ENCODE data around the gene JAK3. TPM values are rescaled to one million over a fixed set of nuclear protein-coding genes. Genes with fewer than 3 reads are reported as not detected.

JAK3 gene
- total and polyA plus RNA-seq, 2 donors (not counting 1 experiment from before 2014, with no cell fraction given) = 1.1 to 1.2 TPM

DNA sequence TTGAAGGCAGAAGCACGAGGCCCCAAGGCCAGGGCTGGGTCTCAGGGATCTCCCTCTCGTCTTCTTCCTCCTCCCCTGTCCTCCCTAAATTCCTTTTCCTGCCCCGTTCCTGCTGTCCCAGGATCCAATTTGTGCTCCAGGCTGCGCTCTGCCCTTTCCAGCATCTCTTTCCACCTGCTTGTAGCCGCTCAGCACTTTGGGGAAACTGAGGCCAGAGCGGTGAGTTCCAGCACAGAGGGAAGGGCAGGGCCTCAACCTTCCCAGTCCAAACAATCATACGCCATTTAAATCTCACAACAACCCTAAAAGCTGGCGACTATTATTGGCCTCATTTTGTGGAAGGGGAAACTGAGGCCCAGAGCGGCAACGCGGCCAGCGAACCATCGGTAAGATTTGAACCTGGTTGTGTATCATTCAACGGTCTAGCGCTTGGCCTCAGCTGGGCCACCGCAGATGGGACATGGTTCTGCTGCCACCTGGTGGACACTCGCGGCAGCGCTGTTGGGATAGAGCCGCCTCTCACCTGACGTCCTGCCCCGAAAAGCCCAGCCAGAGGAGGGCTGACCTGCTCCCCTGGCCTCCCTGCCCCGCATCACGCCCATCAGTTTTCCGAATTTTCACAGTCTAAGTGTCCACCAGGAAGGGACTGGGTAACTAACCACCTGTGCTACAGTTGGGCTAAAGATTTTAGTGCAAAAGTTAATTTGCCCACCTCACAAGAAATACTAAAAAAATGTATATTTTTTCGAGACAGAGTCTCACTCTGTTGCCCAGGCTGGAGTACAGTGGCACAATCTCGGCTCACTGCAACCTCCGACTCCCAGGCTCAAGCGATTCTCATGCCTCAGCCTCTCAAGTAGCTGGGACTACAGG is 7.7 kb upstream of the JAK3 start:
- no peak overlapping the region for H3K4me2 ChIP-seq (ENCODE audit: extremely low read depth, insufficient read depth, low read length)
- H3K4me1 ChIP-seq (ENCODE audit: control insufficient read depth, extremely low read depth, insufficient read depth, low read length) = no peaks in the 10 kb centered on the region
- peak; percentile 88 to 92 for TF ChIP-seq CTCF (conservative IDR thresholded peaks at IDR 0.05 in 1 of 2, IDR thresholded peaks at IDR 0.05 in 1 of 2; ENCODE audit: low read depth in 1 of 2, low read length in 2 of 2)
- no peak for TF ChIP-seq EZH2 (IDR thresholded peaks at IDR 0.05; ENCODE audit: low read length, missing control alignments)
- no peak overlapping the region for H3K27ac ChIP-seq (ENCODE audit: insufficient read depth, low read length)
- no peak overlapping the region for H3K9ac ChIP-seq (ENCODE audit: insufficient read depth, low read length)
- H4K20me1 ChIP-seq (ENCODE audit: control insufficient read depth, extremely low read depth, insufficient read depth, low read length) = no peaks in the 10 kb centered on the region
- no peak overlapping the region for H3K4me3 ChIP-seq (replicated peaks in 1 of 4; ENCODE audit: control extremely low read depth in 1 of 4, insufficient read depth in 1 of 4, low read depth in 3 of 4, low read length in 4 of 4)
- no peaks in the 10 kb centered on the region for H3K27me3 ChIP-seq (ENCODE audit: control insufficient read depth, insufficient read depth, low read length)
- DNase-seq (ENCODE audit: low read depth in 2 of 2) = peak; percentile 35 to 57
- no peak overlapping the region for H2AFZ ChIP-seq (ENCODE audit: low read length)
- no peaks in the 10 kb centered on the region for H3K9me3 ChIP-seq (ENCODE audit: control insufficient read depth, insufficient read depth, low read depth, low read length)
- no peaks in the 10 kb centered on the region for H3K36me3 ChIP-seq (ENCODE audit: control insufficient read depth, insufficient read depth, low read length)
- H3K79me2 ChIP-seq (ENCODE audit: control insufficient read depth, insufficient read depth, low read length) = peaks cover 8% of the 10 kb centered on the region

DNA sequence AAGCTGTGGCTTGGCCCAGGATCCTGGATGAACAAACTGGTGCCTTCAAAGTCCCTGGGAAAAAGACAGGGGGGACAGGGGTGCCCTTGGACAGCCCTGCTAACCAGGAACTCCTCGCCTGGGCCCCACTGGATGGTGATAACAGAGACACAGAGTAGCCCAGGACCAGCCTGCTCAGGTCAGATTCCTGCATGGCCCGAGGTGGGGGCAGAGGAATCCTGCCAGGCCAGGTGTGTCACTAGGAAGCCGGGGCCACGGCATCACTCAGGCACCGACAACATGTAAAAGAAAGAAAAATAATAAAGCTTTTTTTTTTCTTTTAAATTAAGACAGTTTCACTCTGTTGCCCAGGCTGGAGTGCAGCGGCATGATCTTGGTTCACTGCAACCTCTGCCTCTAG is 6.3 kb upstream of the JAK3 start:
- H3K9me3 ChIP-seq (ENCODE audit: control insufficient read depth, insufficient read depth, low read depth, low read length) = no peaks in the 10 kb centered on the region
- H3K9ac ChIP-seq (ENCODE audit: insufficient read depth, low read length) = no peak overlapping the region
- H3K4me1 ChIP-seq (ENCODE audit: control insufficient read depth, extremely low read depth, insufficient read depth, low read length) = no peaks in the 10 kb centered on the region
- H3K4me3 ChIP-seq (replicated peaks in 1 of 4; ENCODE audit: control extremely low read depth in 1 of 4, insufficient read depth in 1 of 4, low read depth in 3 of 4, low read length in 4 of 4) = no peak overlapping the region
- H3K27ac ChIP-seq (ENCODE audit: insufficient read depth, low read length) = no peak overlapping the region
- H4K20me1 ChIP-seq (ENCODE audit: control insufficient read depth, extremely low read depth, insufficient read depth, low read length) = no peaks in the 10 kb centered on the region
- DNase-seq (ENCODE audit: low read depth in 2 of 2) = no peak
- TF ChIP-seq CTCF (conservative IDR thresholded peaks at IDR 0.05 in 1 of 2, IDR thresholded peaks at IDR 0.05 in 1 of 2; ENCODE audit: low read depth in 1 of 2, low read length in 2 of 2) = no peak
- TF ChIP-seq EZH2 (IDR thresholded peaks at IDR 0.05; ENCODE audit: low read length, missing control alignments) = no peak
- no peak overlapping the region for H3K4me2 ChIP-seq (ENCODE audit: extremely low read depth, insufficient read depth, low read length)
- no peaks in the 10 kb centered on the region for H3K36me3 ChIP-seq (ENCODE audit: control insufficient read depth, insufficient read depth, low read length)
- H2AFZ ChIP-seq (ENCODE audit: low read length) = no peak overlapping the region
- H3K79me2 ChIP-seq (ENCODE audit: control insufficient read depth, insufficient read depth, low read length) = no peaks in the 10 kb centered on the region
- H3K27me3 ChIP-seq (ENCODE audit: control insufficient read depth, insufficient read depth, low read length) = no peaks in the 10 kb centered on the region

DNA sequence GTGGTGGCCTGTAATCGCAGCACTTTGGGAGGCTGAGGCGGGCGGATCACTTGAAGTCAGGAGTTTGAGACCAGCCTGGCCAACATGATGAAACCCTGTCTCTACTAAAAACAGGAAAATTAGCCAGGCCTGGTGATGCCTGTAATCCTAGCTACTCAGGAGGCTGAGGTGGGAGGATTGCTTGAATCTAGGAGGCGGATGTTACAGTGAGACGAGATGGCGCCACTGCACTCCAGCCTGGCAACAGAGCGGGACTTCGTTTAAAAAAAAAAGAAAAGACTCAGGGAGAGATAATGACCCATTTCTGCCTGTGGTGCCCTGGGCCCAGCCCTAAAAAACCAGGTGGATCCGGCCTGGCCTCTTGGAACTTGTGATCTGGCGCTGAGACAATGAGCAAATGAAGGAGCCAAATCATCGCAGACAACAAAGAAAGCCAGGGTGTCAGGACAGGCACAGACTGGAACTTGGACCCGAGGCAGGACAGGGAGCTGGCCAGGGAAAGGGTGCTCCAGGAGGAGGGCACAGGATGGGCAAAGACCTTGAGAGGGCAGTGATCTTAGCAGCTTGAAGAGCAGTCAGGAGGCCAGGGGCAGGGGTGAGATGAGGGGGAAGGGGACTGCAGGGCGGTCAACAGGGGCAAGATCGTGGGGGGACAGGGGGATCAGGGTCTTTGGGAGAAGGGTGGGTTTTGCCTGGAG is 962 bp upstream of the JAK3 start:
- no peak for DNase-seq (ENCODE audit: low read depth in 2 of 2)

More for the DNA sequence above, 962 bp upstream of the JAK3 start:
- Histone ChIP-seq H3K4me1 (ENCODE audit: control insufficient read depth, extremely low read depth, insufficient read depth, low read length) (no peaks in the 10 kb centered on the region), H3K36me3 (ENCODE audit: control insufficient read depth, insufficient read depth, low read length) (no peaks in the 10 kb centered on the region), H4K20me1 (ENCODE audit: control insufficient read depth, extremely low read depth, insufficient read depth, low read length) (no peaks in the 10 kb centered on the region), H3K4me3 (replicated peaks in 1 of 4; ENCODE audit: control extremely low read depth in 1 of 4, insufficient read depth in 1 of 4, low read depth in 3 of 4, low read length in 4 of 4) (no peak overlapping the region), H3K9me3 (ENCODE audit: control insufficient read depth, insufficient read depth, low read depth, low read length) (no peaks in the 10 kb centered on the region), H3K27ac (ENCODE audit: insufficient read depth, low read length) (no peak overlapping the region), H2AFZ (ENCODE audit: low read length) (no peak overlapping the region), H3K4me2 (ENCODE audit: extremely low read depth, insufficient read depth, low read length) (no peak overlapping the region), H3K79me2 (ENCODE audit: control insufficient read depth, insufficient read depth, low read length) (no peaks in the 10 kb centered on the region), H3K27me3 (ENCODE audit: control insufficient read depth, insufficient read depth, low read length) (no peaks in the 10 kb centered on the region), H3K9ac (ENCODE audit: insufficient read depth, low read length) (no peak overlapping the region)
- TF ChIP-seq CTCF (conservative IDR thresholded peaks at IDR 0.05 in 1 of 2, IDR thresholded peaks at IDR 0.05 in 1 of 2; ENCODE audit: low read depth in 1 of 2, low read length in 2 of 2) (no peak), EZH2 (IDR thresholded peaks at IDR 0.05; ENCODE audit: low read length, missing control alignments) (no peak)
